SIG-M5 treated with dmso at 0.1 percent for 504 hours (cell line): ENCODE data around the gene OPA3.
"Not testable (repeated sequence)": the region's sequence is repeated elsewhere in the genome, so short reads cannot be mapped to it uniquely, and the experiment has no call there.

ENCODE experiments used
- DNase-seq: peaks from one replicate; lab custom pipeline; 2025; ENCODE audit not compliant: unreplicated experiment; lab: John Stamatoyannopoulos, UW

The OPA3 gene

GRCh38 chr19:45584332-45585157 is at the start of gene OPA3:
TSS of gene OPA3 (minus strand) at chr19:45584802. CDS start at chr19:45584764, 38 bp downstream.
- peak; percentile 99 for DNase-seq

- peak; percentile 33 for DNase-seq
Observed at GRCh38 chr19:45632468-45633196, 48.0 kb upstream of the OPA3 start.

GRCh38 chr19:45630463-45630862 is 45.9 kb upstream of the OPA3 start:
- DNase-seq = peak; percentile 67

- no peak for DNase-seq
Observed at GRCh38 chr19:45629704-45630103, 45.1 kb upstream of the OPA3 start.

GRCh38 chr19:45628219-45628618 is 43.6 kb upstream of the OPA3 start:
- DNase-seq = not testable (repeated sequence)

- DNase-seq = no peak
Observed at GRCh38 chr19:45623984-45624383, 39.4 kb upstream of the OPA3 start.

GRCh38 chr19:45621976-45622503 is 37.4 kb upstream of the OPA3 start:
- DNase-seq = no peak

GRCh38 chr19:45621389-45621788 is 36.8 kb upstream of the OPA3 start:
- no peak for DNase-seq

- DNase-seq = no peak
Observed at GRCh38 chr19:45616704-45617017, 32.1 kb upstream of the OPA3 start.

- DNase-seq = peak; percentile 87
Observed at GRCh38 chr19:45615795-45616703, 31.4 kb upstream of the OPA3 start.

GRCh38 chr19:45615056-45615455 is 30.5 kb upstream of the OPA3 start:
- DNase-seq = not testable (repeated sequence)

GRCh38 chr19:45613926-45614725 is 29.5 kb upstream of the OPA3 start:
- DNase-seq = peak; percentile 86

- no peak for DNase-seq
Observed at GRCh38 chr19:45608948-45609347, 24.3 kb upstream of the OPA3 start.

- no peak for DNase-seq
Observed at GRCh38 chr19:45607071-45608029, 22.7 kb upstream of the OPA3 start.

GRCh38 chr19:45601524-45602374 is 17.1 kb upstream of the OPA3 start, which contains the start of gene GPR4:
TSS of gene GPR4 (minus strand) at chr19:45602212. CDS start at chr19:45591866, 10,346 bp downstream.
- no peak for DNase-seq

- no peak for DNase-seq
Observed at GRCh38 chr19:45601115-45601514, 16.5 kb upstream of the OPA3 start.

- no peak for DNase-seq
Observed at GRCh38 chr19:45600340-45600885, 15.8 kb upstream of the OPA3 start.

- DNase-seq = no peak
Observed at GRCh38 chr19:45599286-45599685, 14.7 kb upstream of the OPA3 start.
